GM19463 (cell line): ENCODE measurements around the gene KIF3A.
"Not testable (repeated sequence)": the region's sequence is repeated elsewhere in the genome, so short reads cannot be mapped to it uniquely, and the experiment has no call there.

ENCODE experiments used
- ATAC-seq: cut with Tn5 transposase; IDR thresholded peaks from one replicate; pipeline ENCODE4 v1.9.1; 2021; ENCODE audit warnings: mild to moderate bottlenecking, moderate library complexity; ENCODE audit not compliant: unreplicated experiment

The KIF3A gene

GRCh38 chr5:132725745-132726144 is 11.6 kb downstream of the KIF3A start:
- no peak for ATAC-seq

GRCh38 chr5:132718544-132719312 is 18.6 kb downstream of the KIF3A start:
- no peak for ATAC-seq

- ATAC-seq: no peak
Observed at GRCh38 chr5:132714456-132715307, 22.7 kb downstream of the KIF3A start.

GRCh38 chr5:132708645-132709044 is 28.7 kb downstream of the KIF3A start:
- no peak for ATAC-seq

- ATAC-seq: no peak
Observed at GRCh38 chr5:132704875-132705274, 32.5 kb downstream of the KIF3A start.

GRCh38 chr5:132695956-132696355 is 41.4 kb downstream of the KIF3A start:
- no peak for ATAC-seq

- ATAC-seq: no peak
Observed at GRCh38 chr5:132692632-132692967, 44.7 kb downstream of the KIF3A start.

- not testable (repeated sequence) for ATAC-seq
Observed at GRCh38 chr5:132691755-132692631, 45.4 kb downstream of the KIF3A start.

- no peak for ATAC-seq
Observed at GRCh38 chr5:132690156-132690555, 47.2 kb downstream of the KIF3A start.

GRCh38 chr5:132689513-132689912 is 47.8 kb downstream of the KIF3A start:
- ATAC-seq: no peak

- peak; percentile 49 for ATAC-seq
Observed at GRCh38 chr5:132688536-132689339, 48.6 kb downstream of the KIF3A start.

GRCh38 chr5:132687995-132688394 is 49.4 kb downstream of the KIF3A start:
- peak; percentile 37 for ATAC-seq

GRCh38 chr5:132686193-132686592 is 51.2 kb downstream of the KIF3A start:
- no peak for ATAC-seq

- no peak for ATAC-seq
Observed at GRCh38 chr5:132684922-132685720, 52.2 kb downstream of the KIF3A start.

GRCh38 chr5:132684491-132684890 is 52.9 kb downstream of the KIF3A start:
- ATAC-seq: no peak

- ATAC-seq: no peak
Observed at GRCh38 chr5:132681983-132682382, 55.4 kb downstream of the KIF3A start.

- ATAC-seq: no peak
Observed at GRCh38 chr5:132681476-132681831, 55.9 kb downstream of the KIF3A start.

- no peak for ATAC-seq
Observed at GRCh38 chr5:132680780-132681475, 56.4 kb downstream of the KIF3A start.
